Tongue (tissue), 3 donors: ENCODE data around the gene ACBD5. TPM values are rescaled to one million over a fixed set of nuclear protein-coding genes. Genes with fewer than 3 reads are reported as not detected.

Source experiments
- DNase-seq: peaks from one replicate; pipeline ENCODE4 v3.0.0-alpha.2; 2015
- small RNA-seq: library from RNA; depleted of rRNA; stranded (forward); fragments of <200 nt; gene quantifications from one replicate; pipeline ENCODE3, GENCODE V24; 2014; ENCODE audit warnings: low replicate concordance
- total RNA-seq: library from RNA; depleted of rRNA; stranded (reverse); fragments of >200 nt; gene quantifications from one replicate; pipeline ENCODE4 v1.2.3, GENCODE V29; 2014

ACBD5 gene
- total RNA-seq, 1 donor from 2014 or later, result 42.0 TPM

DNA sequence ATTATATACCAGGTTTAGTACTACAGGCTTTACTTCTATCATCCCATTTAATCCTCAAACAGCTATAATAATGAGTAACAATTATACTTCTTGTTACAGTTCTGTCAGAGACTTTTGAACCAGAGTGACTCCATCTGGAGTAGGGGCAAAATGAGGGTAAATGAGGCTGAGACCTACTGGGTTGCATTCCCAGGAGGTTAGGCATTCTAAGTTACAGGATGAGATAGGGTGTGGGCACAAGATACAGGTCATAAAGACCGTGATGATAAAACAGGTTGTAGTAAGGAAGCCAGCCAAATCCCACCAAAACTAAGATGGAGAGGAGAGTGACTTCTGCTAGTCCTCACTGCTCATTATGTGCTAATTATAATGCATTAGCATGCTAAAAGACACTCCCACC, 90.3 kb downstream of the ACBD5 start:
- no peak for DNase-seq

DNA sequence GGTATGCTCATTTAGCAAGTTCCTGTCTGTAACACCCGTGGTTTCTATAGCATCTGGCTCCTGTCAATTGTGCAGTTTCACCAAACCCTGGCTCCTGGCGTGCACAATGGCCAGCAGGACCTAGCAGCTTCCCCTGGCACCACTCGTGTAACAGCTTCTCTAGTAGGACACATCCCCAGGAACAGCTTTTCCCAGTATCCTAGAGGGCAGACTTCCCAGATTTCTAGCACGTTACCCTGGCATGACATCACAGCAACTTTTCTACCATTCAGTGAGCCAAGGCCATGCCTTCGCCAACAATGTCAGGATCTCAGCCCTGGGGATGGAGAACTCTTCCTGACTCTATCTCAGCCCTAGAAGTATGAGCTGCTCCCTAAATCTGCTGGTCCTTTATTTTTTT, 92.9 kb downstream of the ACBD5 start:
- no peak for DNase-seq

DNA sequence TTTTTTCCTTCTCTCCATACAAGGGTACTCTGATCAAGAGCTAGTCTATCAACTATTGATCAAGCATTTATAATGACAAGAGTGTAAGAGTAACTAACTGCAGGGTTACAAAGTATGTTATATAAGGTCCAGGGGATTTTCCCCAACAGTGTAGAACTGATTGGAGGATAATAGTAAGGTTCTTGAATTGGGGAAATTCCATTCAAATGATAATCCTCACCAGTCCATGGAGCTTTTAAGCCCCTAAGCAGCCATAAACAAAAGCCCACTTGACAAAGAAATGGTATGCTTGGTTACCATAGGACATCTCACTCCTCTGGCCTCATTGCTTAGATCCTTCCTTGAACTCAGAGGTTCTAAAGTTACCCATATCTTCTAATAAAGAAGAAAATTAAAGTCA, 94.7 kb downstream of the ACBD5 start:
- DNase-seq, result no peak

Small RNAs within 50 kb of the gene (small RNA-seq; reads per million reads assigned to genes)
- gene RNU2-24P (0.13 reads per million), gene RNU7-12P (not detected)

Other genes with a start within 250 kb of the ACBD5 start
- gene ANKRD26, start 140.3 kb downstream of the ACBD5 start, total RNA-seq, result 23.8 TPM
- gene YME1L1, start 86.4 kb downstream of the ACBD5 start, total RNA-seq, result 118 TPM
- 10.1 TPM for gene MASTL, start 85.4 kb downstream of the ACBD5 start, total RNA-seq